ENCODE measurements around the gene POLG.

- TF ChIP-seq CTCF (conservative IDR thresholded peaks at IDR 0.05; ENCODE audit: low read depth, low read length), result no peak
- no peak for TF ChIP-seq EZH2phosphoT487 (IDR thresholded peaks at IDR 0.05; ENCODE audit: borderline replicate concordance, low read length)
Measured at GRCh38 chr15:89305395-89305794, 29.2 kb downstream of the POLG start.

Data from PC-3 (cell line).